ENCODE results near the gene CYFIP1.

The CYFIP1 gene

GRCh38 chr15:22915866-22916515 lies 64.2 kb downstream of the CYFIP1 start:
- DNase-seq = no peak

DNA sequence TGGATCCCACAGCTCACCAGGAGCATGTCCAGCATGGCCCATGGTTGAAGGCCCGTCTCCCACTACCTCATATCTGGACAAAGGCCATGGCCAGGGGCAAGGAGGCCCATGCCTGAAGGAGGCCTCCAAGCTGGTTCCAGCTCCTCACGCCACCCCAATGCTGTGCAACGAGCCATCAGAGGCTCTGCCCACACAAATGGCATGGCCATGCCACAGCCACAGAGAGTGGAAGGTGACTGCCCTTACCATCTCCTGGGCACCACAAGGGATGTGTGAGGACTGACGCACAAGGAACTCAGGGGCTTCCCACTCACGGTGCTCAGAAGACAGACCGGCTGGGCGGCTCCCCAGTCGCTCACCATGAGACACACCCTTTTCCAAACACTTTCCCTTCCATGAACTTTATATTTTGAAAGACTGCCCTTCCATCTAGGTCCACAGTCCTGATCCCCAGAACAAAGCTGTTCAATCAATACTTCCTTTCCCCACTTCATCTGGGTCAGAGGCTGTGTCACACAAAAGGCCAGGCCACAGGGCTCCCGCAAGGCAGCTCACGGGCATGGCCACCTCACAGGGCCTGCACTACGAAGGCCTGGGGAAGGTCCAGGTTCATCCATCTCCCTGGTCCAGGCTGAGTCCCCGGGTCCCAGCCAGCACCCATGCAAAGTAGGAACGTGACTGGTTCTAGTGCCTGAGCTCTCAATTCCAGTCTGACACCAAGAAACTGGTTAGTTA lies 66.4 kb downstream of the CYFIP1 start:
- DNase-seq = no peak

GRCh38 chr15:22912256-22912655 lies 67.9 kb downstream of the CYFIP1 start:
- DNase-seq = no peak

- DNase-seq = no peak
Measured at GRCh38 chr15:22911306-22911705, 68.9 kb downstream of the CYFIP1 start.

DNA sequence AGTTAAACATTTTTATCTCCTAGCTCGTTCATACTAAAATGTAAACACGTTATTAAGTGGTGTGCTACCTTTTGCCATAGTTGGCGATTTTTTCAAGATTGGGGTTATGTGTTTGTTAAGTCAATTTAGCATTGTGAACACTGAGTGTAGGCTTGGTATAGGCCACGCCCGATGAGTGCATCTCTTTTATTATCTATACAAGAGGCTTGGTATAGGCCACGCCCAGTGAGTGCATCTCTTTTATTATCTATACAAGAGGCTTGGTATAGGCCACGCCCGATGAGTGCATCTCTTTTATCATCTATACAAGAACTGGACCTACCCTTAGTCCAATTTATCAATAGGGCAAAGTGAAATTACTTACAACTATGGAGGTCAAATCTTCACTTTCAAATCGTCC lies 71.3 kb downstream of the CYFIP1 start:
- DNase-seq = no peak

- DNase-seq = no peak
Measured at GRCh38 chr15:22907161-22907950, 72.8 kb downstream of the CYFIP1 start.

DNA sequence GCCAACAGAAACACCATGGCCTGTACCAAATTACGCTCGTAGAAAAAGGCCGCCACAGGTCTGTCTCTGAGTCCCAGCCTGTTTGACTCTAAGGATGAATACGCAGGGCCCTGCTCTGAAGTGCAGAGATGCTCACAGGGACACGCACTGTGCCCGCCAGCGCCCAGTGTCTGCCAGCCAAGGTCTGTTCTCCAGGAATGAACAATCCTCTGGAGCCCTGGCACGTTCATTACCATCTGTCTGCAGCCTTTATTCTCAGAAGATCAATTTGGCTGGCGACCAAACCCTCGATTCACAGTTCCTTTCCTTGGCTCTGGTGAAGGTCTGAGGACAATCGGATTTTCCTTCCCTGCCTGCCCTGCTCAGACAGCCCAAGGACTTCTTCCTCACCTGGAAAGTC lies 75.4 kb downstream of the CYFIP1 start:
- no peak for DNase-seq

DNA sequence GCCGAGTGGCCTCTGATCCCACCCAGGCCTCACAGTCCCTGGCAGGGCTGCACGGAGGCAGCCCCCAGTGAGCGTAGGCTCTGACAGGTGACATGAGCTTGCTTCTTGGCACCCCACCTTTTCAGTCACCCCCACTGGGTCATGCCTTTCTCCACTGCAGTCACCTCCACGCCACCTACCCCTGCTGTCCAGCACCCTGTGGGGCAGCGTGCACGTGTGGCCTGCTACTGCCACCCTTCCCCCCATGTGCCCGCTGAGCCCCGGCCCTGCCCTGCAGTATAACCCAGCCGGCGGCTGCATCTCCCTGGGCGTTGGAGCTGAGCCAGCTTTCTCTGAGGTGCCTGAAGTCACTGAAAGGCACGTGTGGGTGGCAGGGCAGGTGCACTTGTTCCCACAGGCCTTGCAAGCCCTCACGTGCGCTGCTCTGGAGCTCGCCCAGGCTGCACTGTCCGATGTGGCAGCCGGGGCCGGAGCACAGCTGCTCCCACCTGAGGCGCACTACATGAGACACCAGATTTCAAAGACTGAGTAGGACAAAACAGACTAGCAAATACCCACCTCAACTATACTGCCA lies 76.1 kb downstream of the CYFIP1 start:
- DNase-seq = no peak

DNA sequence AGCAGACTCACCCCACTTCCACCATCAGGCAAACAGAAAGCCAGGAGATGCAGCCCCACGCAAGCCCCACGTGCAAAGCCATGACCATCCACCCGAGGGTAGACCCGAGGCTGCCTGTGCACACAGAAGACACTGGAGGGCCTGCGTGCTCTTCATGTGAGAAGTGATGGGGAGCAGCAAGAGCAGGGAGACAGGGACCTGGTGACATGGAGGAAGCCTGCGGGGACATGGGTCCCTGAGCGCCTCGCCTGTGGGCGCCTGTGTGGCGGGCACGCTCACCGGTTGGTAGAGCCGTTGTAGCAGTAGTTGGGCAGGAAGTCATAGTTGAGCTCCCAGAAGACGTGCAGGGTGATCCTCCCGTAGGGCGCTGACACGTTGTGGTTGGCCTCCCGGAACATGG lies 76.7 kb downstream of the CYFIP1 start:
- DNase-seq = no peak

- no peak for DNase-seq
Measured at GRCh38 chr15:22902981-22903380, 77.2 kb downstream of the CYFIP1 start.

- no peak for DNase-seq
Measured at GRCh38 chr15:22902578-22902977, 77.6 kb downstream of the CYFIP1 start.

DNA sequence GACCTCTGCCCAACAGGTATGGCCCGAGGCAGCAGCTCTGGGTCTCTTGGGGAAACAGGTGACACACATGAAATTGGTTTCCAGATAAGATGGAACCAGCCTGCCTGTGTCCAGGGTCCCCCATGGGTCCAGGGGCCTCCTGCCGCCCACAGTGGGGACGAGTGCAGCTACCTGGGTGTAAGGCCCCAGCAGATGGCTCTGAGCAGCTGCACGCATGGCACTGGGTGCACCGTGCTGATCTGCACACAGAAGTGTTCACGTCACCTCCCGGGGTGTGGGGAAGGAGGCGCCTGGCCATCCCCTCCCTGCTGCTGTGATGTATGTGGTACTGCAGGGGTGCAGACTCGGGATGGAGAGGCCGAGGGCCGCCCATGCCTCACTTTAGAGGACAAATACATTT lies 78.1 kb downstream of the CYFIP1 start:
- no peak for DNase-seq

DNA sequence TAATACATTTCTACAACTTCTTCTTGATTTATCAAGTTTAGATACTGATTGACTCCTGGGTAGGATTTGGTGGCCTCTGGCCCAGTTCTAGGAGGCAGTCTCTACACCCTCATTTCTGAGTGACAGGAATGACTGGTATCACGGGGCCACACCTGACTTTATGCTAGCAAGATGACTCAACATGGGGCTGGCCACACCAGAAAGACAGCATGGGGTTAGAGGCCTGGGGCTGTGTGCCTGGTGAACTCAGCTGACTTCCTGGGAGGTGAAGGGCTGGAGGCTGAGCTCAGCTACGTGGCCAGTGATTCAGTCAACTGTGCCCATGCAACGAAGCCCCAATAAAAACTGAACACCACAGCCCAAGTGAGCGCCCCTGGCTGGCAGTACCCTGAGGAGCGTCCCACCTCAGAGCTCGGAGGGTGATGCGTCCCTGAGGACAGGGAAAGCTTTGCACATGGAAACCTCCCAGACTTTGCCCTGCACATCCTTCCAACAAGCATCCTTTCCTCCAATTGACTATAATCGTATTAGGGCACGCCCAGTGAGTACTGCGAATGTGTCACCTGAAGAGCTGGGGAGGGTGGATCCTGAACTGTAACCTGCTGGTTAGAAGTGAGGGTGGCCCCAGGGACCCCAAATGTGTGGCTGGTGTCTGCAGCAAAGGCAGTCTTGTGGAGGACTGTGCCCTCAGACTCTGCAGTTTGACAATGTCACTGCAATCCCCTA lies 84.5 kb downstream of the CYFIP1 start:
- DNase-seq = no peak

GRCh38 chr15:22893881-22894280 lies 86.3 kb downstream of the CYFIP1 start:
- DNase-seq = no peak

DNA sequence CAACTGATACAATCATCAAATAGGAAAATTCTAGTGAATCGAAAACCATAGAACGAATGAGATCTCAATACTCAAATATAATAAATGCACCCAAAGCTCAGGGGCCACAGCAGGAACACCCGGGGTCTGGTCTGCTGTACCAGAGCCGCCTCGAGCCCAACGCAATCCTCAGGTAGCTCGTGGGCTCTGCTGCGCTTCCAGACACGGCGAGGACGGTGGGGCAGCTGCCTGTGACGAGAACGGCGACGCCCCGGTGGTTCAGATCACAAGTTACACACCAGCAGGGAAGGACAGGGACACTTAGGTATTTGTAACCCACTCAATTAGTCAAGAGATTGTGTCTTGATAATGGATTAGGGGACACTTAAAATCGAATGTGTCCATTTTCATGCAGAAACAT lies 87.1 kb downstream of the CYFIP1 start:
- DNase-seq = no peak

- no peak for DNase-seq
Measured at GRCh38 chr15:22892333-22892732, 87.8 kb downstream of the CYFIP1 start.

DNA sequence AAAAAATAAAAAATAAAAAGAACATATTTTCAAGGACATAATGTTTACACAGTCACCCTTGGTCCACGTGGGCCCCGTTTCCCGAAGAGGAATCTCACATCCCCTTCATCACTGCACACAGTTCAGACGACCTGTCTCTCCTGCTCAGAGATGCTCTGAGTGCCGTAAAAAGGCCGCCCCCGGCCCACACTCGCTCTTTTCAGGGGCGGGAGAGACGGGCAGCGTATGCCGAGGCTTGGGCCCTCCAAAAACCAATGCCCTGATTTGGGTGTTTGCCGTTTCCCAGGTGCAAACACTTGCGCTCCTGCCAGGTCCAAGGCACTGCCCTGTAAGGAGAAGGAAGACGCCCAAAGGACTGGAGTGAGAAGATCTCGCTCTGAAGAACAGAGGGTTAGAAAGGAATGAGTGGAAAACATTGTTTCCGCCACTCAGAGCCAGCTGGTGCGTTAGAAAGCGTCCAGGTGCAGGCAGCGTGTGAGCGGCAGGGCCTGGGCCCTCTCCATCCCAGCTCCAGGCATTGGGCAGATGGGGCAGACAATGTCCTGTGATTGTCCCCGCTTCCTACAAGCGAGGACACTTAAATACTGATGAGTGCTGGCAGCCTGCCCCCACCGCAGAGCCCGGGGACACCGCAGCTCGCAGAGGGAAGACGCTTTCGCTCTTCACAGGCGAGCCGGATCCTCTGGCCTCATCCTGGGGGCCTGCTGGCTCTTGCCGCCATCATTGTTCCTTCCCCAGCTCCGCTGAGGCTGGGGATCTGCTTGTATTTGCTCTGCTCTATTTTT lies 88.5 kb downstream of the CYFIP1 start:
- no peak for DNase-seq

GRCh38 chr15:22890296-22890695 lies 89.9 kb downstream of the CYFIP1 start:
- no peak for DNase-seq

DNA sequence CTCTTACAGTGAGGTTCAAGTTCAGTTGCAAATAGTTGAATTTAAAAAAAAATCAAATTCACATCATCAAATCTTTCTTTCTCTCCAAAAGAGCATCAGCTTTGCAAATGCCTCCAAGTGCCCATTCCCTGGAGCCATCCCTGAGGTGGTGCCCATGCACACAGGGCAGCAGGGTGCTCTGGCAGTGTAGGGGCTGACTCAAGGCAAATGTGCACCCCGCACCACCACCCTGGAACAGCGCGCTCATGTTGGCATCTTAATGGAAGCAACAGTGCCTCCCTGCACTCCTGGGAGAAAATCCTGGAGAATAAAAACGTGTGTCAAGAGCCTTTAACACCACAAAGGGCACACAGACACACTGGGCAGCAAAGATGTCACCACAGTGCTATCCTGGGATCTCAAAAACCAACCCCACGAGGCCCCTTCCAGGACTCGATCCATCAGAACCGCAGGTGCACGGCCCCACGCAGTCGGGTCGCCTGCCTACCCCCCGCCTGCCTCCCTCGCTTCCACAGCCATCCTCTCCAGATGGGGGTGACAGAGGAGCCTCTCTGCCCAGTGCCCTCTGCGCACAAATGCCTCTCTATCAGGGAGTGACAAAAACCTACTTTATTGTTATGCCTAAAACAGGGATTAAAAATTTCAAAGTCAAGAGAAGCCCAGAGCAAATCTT lies 90.9 kb downstream of the CYFIP1 start:
- DNase-seq = no peak

DNA sequence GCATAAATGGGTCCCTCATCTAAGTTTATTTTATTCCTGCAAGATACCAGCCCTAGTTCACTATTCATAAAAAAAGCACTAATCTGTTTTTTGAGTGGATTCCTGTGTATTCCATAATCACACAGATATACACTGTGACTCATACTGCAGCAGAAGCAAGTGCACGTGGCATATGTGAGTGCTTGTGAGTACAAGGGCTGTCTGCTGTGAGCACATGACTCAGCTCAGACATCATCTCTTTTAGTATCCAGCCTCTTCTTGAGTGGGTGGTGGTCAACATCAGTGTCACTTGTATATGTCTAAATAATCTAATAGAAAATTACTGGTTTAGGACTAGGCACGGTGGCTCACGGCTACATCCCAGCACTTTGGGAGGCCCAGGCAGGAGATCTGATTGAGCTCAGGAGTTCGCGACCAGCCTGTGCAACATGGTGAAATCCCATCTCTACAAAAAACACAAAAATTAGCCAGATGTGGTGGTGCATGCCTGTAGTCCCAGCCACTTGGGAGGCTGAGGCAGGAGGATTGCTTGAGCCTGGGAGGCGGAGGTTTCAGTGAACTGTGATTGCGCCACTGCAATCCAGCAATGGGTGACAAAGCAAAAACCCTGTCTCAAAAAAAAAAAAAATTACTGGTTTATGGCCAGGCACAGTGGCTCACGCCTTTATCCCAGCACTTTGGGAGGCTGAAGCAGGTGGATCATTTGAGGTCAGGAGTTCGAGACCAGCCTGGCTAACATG lies 91.9 kb downstream of the CYFIP1 start:
- DNase-seq = no peak
